Dedifferentiated amniotic fluid mesenchymal stem cell (primary cell): ENCODE data around the gene CIITA.

Experiments
- DNase-seq: peaks from one replicate; pipeline ENCODE4 v3.0.0-alpha.2; 2016; ENCODE audit errors: extremely low spot score

Gene CIITA

DNA sequence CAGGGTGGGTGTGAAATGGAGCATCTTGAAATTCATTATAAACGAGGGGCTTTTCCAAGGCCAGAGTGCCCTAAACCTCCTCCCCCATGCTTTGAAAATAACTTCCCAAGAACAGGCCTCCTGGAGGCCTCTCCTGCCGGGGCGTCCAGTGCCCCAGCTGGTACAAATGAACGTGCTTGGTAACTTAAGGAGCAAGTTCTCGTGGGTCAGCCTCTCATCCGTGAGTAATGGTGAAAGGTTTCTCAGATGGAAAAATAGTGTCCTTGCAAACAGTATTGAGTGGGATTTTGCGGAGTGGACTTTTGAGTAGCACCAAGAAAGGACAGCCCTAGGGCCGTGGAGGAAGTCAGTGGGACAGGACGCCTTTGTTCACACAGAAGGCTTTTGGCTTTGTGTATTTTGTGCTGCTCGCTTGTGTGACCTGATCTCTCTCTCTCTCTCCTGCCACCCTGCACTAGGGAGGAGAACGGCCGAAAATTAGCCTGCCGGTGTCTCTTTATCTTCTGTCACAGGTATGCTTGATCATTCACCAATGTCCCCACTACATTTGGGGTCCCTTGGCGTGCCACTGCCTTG is 102.0 kb downstream of the CIITA start:
- no peak for DNase-seq

DNA sequence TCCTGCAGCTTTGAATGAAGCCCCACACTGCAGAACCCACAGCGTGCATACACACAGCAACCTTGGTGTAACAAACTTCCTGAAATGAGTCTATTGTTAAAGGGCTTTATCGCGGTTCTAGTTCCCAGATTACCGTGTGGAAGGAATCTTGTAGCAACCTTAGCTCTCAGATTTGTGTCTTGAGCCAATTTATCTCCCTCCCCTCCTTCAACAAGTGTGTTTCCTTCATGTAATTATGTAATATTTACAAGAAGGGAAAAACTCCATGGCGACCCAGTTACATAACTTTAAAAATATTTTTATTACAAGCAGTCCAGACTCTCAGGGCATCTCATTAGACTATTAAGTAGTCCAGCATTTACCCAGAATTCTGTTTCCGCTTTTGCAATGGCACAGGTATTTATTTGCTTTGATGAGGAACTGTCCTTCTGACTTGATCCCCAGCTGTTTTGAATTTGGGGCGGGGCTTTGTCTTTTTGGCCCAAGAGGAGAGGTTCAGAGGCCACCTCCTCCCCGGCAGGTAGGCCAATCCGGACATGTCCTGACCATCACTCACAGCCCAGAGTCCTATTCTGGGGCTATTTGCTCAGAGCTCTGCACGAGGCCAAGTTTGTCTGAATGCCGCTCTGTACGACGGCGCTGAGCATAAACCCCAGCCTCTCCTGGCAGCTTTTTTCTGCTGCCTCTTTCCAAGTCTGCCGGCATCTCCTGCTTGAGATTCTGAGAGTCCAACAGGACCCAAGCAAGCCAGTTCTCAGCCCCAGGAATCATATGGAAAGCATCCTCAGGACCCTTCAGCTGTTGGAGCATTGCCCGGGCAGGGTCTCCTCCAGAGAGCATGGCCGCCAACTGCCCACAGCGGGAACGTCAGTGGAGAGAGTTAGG is 103.0 kb downstream of the CIITA start:
- no peak for DNase-seq

DNA sequence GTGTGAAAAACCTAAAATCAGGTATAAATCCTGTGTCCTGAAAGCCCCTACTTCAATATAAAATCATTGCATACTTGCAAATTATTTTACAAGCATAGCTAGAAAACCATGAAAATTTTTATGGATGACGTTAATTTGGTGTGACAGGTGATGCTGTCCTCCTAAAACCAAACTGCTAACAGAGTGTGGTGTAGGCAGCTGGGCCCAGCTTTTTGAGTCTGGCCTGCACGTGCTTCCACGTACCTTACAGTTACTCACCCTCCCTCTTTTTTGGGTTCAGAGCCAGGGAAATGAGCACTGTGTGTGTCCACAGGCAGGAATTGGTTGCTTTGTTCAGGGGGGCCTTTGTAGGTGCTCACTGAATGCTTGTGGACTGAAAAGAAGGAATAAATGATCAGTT is 103.8 kb downstream of the CIITA start:
- DNase-seq, result no peak

DNA sequence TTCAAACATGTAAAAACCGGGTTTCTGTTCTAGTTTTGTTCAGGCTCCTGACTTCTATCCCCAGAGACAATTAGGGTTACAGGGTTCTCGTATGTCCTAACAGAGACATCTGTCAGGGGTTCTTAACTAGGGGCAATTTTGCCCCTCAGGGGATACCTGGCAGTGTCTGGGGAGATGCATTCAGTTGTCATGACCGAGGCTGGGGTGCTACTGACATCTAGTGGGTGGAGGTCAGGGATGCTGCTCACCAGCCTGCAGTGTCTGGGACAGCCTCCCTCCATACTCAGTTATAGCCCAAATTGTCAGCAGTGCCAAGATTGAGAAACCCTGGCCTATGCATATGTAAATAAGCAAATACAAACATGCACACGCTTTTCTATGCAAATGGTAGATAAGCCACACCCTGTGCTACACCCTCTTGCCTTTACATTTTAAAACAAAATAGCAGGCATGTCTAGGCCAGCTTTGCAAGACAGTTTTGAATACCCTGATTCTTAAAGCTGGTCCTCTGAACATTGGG is 104.8 kb downstream of the CIITA start:
- no peak for DNase-seq

DNA sequence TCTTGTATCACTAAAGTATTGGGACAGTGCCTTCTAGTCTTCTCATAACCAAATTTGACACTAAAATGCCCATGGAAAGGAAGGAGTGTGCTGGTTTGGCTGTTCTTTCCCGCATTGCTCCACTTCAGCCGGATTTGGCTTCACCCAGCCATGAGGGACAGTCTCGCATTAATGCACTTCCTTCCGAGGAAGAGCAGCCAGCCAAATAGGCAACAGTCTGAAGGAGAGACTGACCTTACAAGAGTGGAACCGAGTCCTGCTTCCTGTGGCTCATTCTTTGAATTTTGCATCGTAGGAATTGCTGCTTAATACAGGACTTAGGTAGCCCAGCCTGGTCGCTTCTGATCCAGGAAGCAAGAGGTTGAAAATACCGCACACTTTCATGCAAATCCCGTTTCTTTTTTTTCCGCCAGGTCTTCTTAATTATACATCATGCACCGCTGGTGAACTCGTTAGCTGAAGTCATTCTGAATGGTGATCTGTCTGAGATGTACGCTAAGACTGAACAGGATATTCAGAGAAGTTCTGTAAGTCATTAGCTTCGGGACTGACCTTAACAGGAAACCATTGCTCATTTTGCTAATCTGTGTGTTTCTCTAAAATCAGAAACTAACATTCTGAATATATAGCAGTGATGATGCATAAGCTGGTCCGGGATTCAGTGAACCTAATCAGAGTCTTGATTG is 105.6 kb downstream of the CIITA start:
- DNase-seq, result no peak

DNA sequence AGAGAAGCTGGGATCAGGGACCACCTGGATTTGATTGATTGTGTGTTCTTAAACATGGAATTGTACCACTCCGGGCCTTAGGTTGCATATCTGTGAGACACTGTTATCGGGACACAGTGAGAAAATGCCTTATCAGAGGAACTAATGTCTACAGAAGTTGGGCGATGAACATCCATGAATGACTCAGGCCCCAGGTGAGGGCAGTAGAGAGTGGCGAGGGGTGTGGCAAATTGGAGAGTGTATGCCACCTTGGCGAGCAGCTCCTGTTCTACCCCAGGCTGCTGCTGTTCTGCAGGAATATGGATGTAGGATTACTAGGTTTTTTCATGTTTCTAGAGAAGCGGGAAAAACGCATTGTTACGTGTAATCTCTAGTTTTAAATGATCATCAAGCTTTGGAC is 106.2 kb downstream of the CIITA start:
- no peak for DNase-seq

DNA sequence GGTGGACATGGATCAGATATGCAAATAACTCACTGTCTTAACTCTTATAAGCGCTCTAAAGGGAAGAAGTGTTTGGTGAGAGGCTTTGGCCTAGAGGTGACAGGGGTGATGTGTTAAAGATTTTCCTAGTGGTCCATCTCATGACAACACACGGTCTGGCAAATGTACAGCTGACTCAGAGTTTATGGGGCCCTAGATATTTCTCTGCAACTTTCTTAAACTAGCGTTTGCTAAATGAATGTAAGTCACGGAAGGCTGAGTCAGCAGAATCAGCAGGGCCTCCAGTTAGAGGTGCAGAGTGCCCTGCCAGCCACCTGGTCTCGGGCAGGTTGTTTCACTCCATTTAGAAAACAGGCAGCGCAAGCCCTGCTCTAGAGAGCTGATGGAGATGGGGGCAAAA is 107.5 kb downstream of the CIITA start:
- no peak for DNase-seq
